HEK293 (cell line): ENCODE measurements around the gene ABAT.

Experiments
- CTCF ChIA-PET: fragments of 350-600 bp; formaldehyde crosslinking; extraction: SDS; loops from one replicate; lab custom pipeline; 2021; ENCODE audit warnings: antibody characterized with exemption; lab: Yijun Ruan, JAX
- POLR2A ChIA-PET: fragments of 300-600 bp; formaldehyde crosslinking; extraction: SDS; loops from one replicate; lab custom pipeline; 2020; ENCODE audit warnings: antibody characterized with exemption, inconsistent platforms; lab: Yijun Ruan, JAX
- H3K27ac ChIP-seq: fragments of 200-500 bp; sonication (Bioruptor generic); 2 replicates; pipeline ENCODE4 v1.5.1; 2014; ENCODE audit warnings: low read depth, low read length, control low read depth, inconsistent platforms; ENCODE audit errors: extremely low read depth
- H3K36me3 ChIP-seq, 2 experiments: fragments of 200-500 bp in 1 of 2; sonication (Bioruptor generic) in 1 of 2; 1 replicate in 1 of 2; 2 replicates in 1 of 2; pipeline ENCODE4 v1.5.1; 2014 to 2017; ENCODE audit warnings: inconsistent platforms in 2 of 2, low read length in 2 of 2; ENCODE audit not compliant: control insufficient read depth in 2 of 2, insufficient read depth in 1 of 2
- H3K4me1 ChIP-seq: fragments of 200-500 bp; sonication (Bioruptor generic); 2 replicates; pipeline ENCODE4 v1.5.1; 2014; ENCODE audit warnings: mild to moderate bottlenecking, low read length, inconsistent platforms; ENCODE audit not compliant: control insufficient read depth, insufficient read depth
- H3K4me3 ChIP-seq: 2 replicates; pipeline ENCODE4 v1.5.1; 2011; ENCODE audit warnings: low read depth, mild to moderate bottlenecking, control low read depth, low read length, moderate library complexity
- H3K9me3 ChIP-seq: fragments of 200-500 bp; sonication (Bioruptor generic); 2 replicates; pipeline ENCODE4 v1.5.1; 2014; ENCODE audit warnings: low read depth, low read length, inconsistent platforms; ENCODE audit not compliant: control insufficient read depth, insufficient read depth
- HOXD13 ChIP-seq: sonication (generic); formaldehyde crosslinking; IDR thresholded peaks from 2 replicates; pipeline ENCODE4 v1.8.0; 2022; ENCODE audit warnings: missing genetic modification reagents, borderline replicate concordance
- KLF7 ChIP-seq: fragments of 450-650 bp; formaldehyde crosslinking; IDR thresholded peaks from 2 replicates; pipeline ENCODE4 v1.5.1; 2016; ENCODE audit warnings: missing biosample characterization, missing genetic modification characterization, borderline replicate concordance
- PATZ1 ChIP-seq: fragments of 450-650 bp; formaldehyde crosslinking; IDR thresholded peaks from 2 replicates; pipeline ENCODE4 v1.5.1; 2016; ENCODE audit warnings: missing biosample characterization, missing genetic modification characterization
- PRDM1 ChIP-seq: fragments of 450-650 bp; formaldehyde crosslinking; IDR thresholded peaks from 2 replicates; pipeline ENCODE4; 2016; ENCODE audit warnings: missing biosample characterization, missing genetic modification characterization
- TCF7L2 ChIP-seq: IDR thresholded peaks from 2 replicates; pipeline ENCODE4 v1.6.1; 2011; ENCODE audit warnings: low read depth, mild to moderate bottlenecking, inconsistent platforms, low read length, moderate library complexity, borderline replicate concordance
- TRIM28 ChIP-seq: IDR thresholded peaks from 2 replicates; pipeline ENCODE4 v1.6.1; 2011; ENCODE audit warnings: low read length, control low read depth, borderline replicate concordance
- YY2 ChIP-seq: fragments of 450-650 bp; formaldehyde crosslinking; IDR thresholded peaks from 2 replicates; pipeline ENCODE4 v1.5.1; 2016; ENCODE audit warnings: missing biosample characterization, missing genetic modification characterization
- ZBTB20 ChIP-seq: fragments of 450-650 bp; formaldehyde crosslinking; IDR thresholded peaks from 2 replicates; pipeline ENCODE4 v1.5.1; 2016; ENCODE audit warnings: missing biosample characterization, missing genetic modification characterization
- ZNF121 ChIP-seq: fragments of 450-650 bp; formaldehyde crosslinking; IDR thresholded peaks from 2 replicates; pipeline ENCODE4 v1.5.1; 2016; ENCODE audit warnings: missing biosample characterization, missing genetic modification characterization
- ZNF133 ChIP-seq: fragments of 450-650 bp; formaldehyde crosslinking; IDR thresholded peaks from 2 replicates; pipeline ENCODE4 v1.5.1; 2016; ENCODE audit warnings: missing biosample characterization, missing genetic modification characterization
- ZNF211 ChIP-seq: fragments of 450-650 bp; formaldehyde crosslinking; IDR thresholded peaks from 2 replicates; pipeline ENCODE4 v1.5.1; 2016; ENCODE audit warnings: low read depth, missing biosample characterization, missing genetic modification characterization
- ZNF223 ChIP-seq: fragments of 450-650 bp; formaldehyde crosslinking; IDR thresholded peaks from 2 replicates; pipeline ENCODE4 v1.5.1; 2016; ENCODE audit warnings: missing biosample characterization, missing genetic modification characterization
- ZNF280D ChIP-seq: fragments of 450-650 bp; formaldehyde crosslinking; IDR thresholded peaks from 2 replicates; pipeline ENCODE4 v1.5.1; 2016; ENCODE audit warnings: missing biosample characterization, missing genetic modification characterization
- ZNF510 ChIP-seq: fragments of 450-650 bp; formaldehyde crosslinking; IDR thresholded peaks from 2 replicates; pipeline ENCODE4 v1.5.1; 2018; ENCODE audit warnings: mild to moderate bottlenecking, missing genetic modification characterization, missing biosample characterization; ENCODE audit not compliant: insufficient replicate concordance
- ZNF600 ChIP-seq: fragments of 450-650 bp; formaldehyde crosslinking; IDR thresholded peaks from 2 replicates; pipeline ENCODE4 v1.5.1; 2016; ENCODE audit warnings: missing biosample characterization, missing genetic modification characterization
- ZNF624 ChIP-seq: fragments of 450-650 bp; formaldehyde crosslinking; IDR thresholded peaks from 2 replicates; pipeline ENCODE4 v1.5.1; 2017; ENCODE audit warnings: missing biosample characterization, missing genetic modification characterization
- ZNF701 ChIP-seq: fragments of 450-650 bp; formaldehyde crosslinking; IDR thresholded peaks from 2 replicates; pipeline ENCODE4 v1.5.1; 2016; ENCODE audit warnings: missing biosample characterization, missing genetic modification characterization
- TF ChIP-seq, protein P1 (sequence below): IDR thresholded peaks from 2 replicates; pipeline ENCODE4 v1.6.1; 2011; ENCODE audit warnings: mild to moderate bottlenecking, low read depth, low read length, borderline replicate concordance
- TF ChIP-seq, protein P2 (sequence below): sonication (generic); formaldehyde crosslinking; IDR thresholded peaks from 2 replicates; pipeline ENCODE4 v1.8.1; 2022; ENCODE audit warnings: mild to moderate bottlenecking, moderate library complexity, missing genetic modification reagents
- TF ChIP-seq, protein P3 (sequence below): fragments of 450-650 bp; formaldehyde crosslinking; IDR thresholded peaks from 2 replicates; pipeline ENCODE4 v1.5.1; 2016; ENCODE audit warnings: missing biosample characterization, missing genetic modification characterization
- TF ChIP-seq, protein P4 (sequence below): fragments of 450-650 bp; formaldehyde crosslinking; IDR thresholded peaks from 2 replicates; pipeline ENCODE4 v1.5.0; 2017; ENCODE audit warnings: missing biosample characterization, missing genetic modification characterization, borderline replicate concordance

ABAT gene

GRCh38 chr16:8630255-8630953, 44.0 kb upstream of the ABAT start:
- POLR2A ChIA-PET = no interaction called here
- no peaks in the 10 kb centered on the region for H3K9me3 ChIP-seq
- peaks cover 15 to 93% of the 10 kb centered on the region in 2 experiments for H3K36me3 ChIP-seq
- H3K4me1 ChIP-seq = no peaks in the 10 kb centered on the region
- TF ChIP-seq, protein P1, sequence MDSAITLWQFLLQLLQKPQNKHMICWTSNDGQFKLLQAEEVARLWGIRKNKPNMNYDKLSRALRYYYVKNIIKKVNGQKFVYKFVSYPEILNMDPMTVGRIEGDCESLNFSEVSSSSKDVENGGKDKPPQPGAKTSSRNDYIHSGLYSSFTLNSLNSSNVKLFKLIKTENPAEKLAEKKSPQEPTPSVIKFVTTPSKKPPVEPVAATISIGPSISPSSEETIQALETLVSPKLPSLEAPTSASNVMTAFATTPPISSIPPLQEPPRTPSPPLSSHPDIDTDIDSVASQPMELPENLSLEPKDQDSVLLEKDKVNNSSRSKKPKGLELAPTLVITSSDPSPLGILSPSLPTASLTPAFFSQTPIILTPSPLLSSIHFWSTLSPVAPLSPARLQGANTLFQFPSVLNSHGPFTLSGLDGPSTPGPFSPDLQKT = no peak
- TF ChIP-seq TCF7L2 = no peak
- TF ChIP-seq, all 188 proteins: peak for 0
- Histone ChIP-seq H3K27ac (no peak overlapping the region), H3K4me3 (no peak overlapping the region)
- CTCF ChIA-PET = interaction anchor here (0.9 kb wide), 1 partner anchor 31 kb away, joined by 5 read pairs; no protein-coding TSS in a partner anchor

GRCh38 chr16:8631373-8631772, 43.0 kb upstream of the ABAT start:
- no peak overlapping the region for H3K27ac ChIP-seq
- TF ChIP-seq TRIM28 = no peak
- no peak for TF ChIP-seq ZNF223 (tag by site-specific recombination)
- TF ChIP-seq ZNF121 (tag by site-specific recombination) = no peak
- no peak for TF ChIP-seq PRDM1 (tag by site-specific recombination)
- no peak for TF ChIP-seq KLF7 (tag by site-specific recombination)
- TF ChIP-seq, protein P2, sequence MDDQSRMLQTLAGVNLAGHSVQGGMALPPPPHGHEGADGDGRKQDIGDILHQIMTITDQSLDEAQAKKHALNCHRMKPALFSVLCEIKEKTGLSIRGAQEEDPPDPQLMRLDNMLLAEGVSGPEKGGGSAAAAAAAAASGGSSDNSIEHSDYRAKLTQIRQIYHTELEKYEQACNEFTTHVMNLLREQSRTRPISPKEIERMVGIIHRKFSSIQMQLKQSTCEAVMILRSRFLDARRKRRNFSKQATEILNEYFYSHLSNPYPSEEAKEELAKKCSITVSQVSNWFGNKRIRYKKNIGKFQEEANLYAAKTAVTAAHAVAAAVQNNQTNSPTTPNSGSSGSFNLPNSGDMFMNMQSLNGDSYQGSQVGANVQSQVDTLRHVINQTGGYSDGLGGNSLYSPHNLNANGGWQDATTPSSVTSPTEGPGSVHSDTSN (CRISPR knock-in tag) = no peak
- no peak for TF ChIP-seq PATZ1 (tag by site-specific recombination)
- no peak for TF ChIP-seq ZNF510 (tag by site-specific recombination)
- TF ChIP-seq ZNF624 (tag by site-specific recombination) = no peak
- no peak for TF ChIP-seq ZNF133 (tag by site-specific recombination)
- TF ChIP-seq, protein P3, sequence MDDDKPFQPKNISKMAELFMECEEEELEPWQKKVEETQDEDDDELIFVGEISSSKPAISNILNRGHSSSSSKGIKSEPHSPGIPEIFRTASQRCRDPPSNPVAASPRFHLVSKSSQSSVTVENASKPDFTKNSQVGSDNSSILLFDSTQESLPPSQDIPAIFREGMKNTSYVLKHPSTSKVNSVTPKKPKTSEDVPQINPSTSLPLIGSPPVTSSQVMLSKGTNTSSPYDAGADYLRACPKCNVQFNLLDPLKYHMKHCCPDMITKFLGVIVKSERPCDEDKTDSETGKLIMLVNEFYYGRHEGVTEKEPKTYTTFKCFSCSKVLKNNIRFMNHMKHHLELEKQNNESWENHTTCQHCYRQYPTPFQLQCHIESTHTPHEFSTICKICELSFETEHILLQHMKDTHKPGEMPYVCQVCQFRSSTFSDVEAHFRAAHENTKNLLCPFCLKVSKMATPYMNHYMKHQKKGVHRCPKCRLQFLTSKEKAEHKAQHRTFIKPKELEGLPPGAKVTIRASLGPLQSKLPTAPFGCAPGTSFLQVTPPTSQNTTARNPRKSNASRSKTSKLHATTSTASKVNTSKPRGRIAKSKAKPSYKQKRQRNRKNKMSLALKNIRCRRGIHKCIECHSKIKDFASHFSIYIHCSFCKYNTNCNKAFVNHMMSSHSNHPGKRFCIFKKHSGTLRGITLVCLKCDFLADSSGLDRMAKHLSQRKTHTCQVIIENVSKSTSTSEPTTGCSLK (tag by site-specific recombination) = no peak
- TF ChIP-seq, protein P4, sequence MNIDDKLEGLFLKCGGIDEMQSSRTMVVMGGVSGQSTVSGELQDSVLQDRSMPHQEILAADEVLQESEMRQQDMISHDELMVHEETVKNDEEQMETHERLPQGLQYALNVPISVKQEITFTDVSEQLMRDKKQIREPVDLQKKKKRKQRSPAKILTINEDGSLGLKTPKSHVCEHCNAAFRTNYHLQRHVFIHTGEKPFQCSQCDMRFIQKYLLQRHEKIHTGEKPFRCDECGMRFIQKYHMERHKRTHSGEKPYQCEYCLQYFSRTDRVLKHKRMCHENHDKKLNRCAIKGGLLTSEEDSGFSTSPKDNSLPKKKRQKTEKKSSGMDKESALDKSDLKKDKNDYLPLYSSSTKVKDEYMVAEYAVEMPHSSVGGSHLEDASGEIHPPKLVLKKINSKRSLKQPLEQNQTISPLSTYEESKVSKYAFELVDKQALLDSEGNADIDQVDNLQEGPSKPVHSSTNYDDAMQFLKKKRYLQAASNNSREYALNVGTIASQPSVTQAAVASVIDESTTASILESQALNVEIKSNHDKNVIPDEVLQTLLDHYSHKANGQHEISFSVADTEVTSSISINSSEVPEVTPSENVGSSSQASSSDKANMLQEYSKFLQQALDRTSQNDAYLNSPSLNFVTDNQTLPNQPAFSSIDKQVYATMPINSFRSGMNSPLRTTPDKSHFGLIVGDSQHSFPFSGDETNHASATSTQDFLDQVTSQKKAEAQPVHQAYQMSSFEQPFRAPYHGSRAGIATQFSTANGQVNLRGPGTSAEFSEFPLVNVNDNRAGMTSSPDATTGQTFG (tag by site-specific recombination) = no peak
- no peak for TF ChIP-seq YY2
- TF ChIP-seq ZNF701 = no peak
- TF ChIP-seq ZNF280D = no peak
- no peak for TF ChIP-seq HOXD13 (CRISPR knock-in tag)
- TF ChIP-seq ZBTB20 (tag by site-specific recombination) = no peak
- no peak for TF ChIP-seq ZNF211 (tag by site-specific recombination)
- no peak for TF ChIP-seq ZNF600 (tag by site-specific recombination)
- TF ChIP-seq, all 188 proteins: peak for 0
- Histone ChIP-seq H3K36me3 (peaks cover 15 to 92% of the 10 kb centered on the region in 2 experiments), H3K4me3 (no peak overlapping the region), H3K4me1 (no peaks in the 10 kb centered on the region), H3K9me3 (no peaks in the 10 kb centered on the region)
- ChIA-PET CTCF (no interaction called here), POLR2A (no interaction called here)
